ENCODE measurements around the gene TBC1D17.

- TF ChIP-seq CTCF (IDR thresholded peaks at IDR 0.05) (no peak), POLR2A (IDR thresholded peaks at IDR 0.05) (no peak)
These were observed 13.1 kb downstream of the TBC1D17 start for GRCh38 chr19:49890349-49891311.
